HEK293T (cell line): ENCODE results near the gene CNN3.

Source experiments
- CTCF ChIA-PET: fragments of 350-600 bp; formaldehyde crosslinking; extraction: SDS; loops from one replicate; lab custom pipeline; 2021; ENCODE audit warnings: antibody characterized with exemption, inconsistent platforms; lab: Yijun Ruan, JAX
- POLR2A ChIA-PET: fragments of 350-600 bp; formaldehyde crosslinking; extraction: SDS; loops from one replicate; lab custom pipeline; 2020; ENCODE audit warnings: antibody characterized with exemption, inconsistent platforms; lab: Yijun Ruan, JAX
- DNase-seq: peaks from one replicate; pipeline ENCODE4 v3.0.0; 2012; ENCODE audit warnings: mixed read lengths; ENCODE audit errors: extremely low spot score
- ARNT ChIP-seq: fragments of 450-650 bp; IDR thresholded peaks from 2 replicates; pipeline ENCODE4 v1.6.1; 2017; ENCODE audit warnings: mild to moderate bottlenecking
- BHLHE40 ChIP-seq: fragments of 450-650 bp; IDR thresholded peaks from 2 replicates; pipeline ENCODE4 v1.6.1; 2016; ENCODE audit warnings: mild to moderate bottlenecking, moderate library complexity, borderline replicate concordance
- CTBP1 ChIP-seq: fragments of 450-650 bp; IDR thresholded peaks from 2 replicates; pipeline ENCODE4 v1.6.1; 2016; ENCODE audit warnings: borderline replicate concordance
- ELF4 ChIP-seq: fragments of 450-650 bp; IDR thresholded peaks from 2 replicates; pipeline ENCODE4 v1.6.1; 2017; ENCODE audit warnings: antibody characterized with exemption
- FOXA1 ChIP-seq: fragments of 450-650 bp; IDR thresholded peaks from 2 replicates; pipeline ENCODE4 v1.6.1; 2016; ENCODE audit warnings: mild to moderate bottlenecking
- FOXK2 ChIP-seq: fragments of 450-650 bp; IDR thresholded peaks from 2 replicates; pipeline ENCODE4 v1.6.1; 2016; ENCODE audit warnings: mild to moderate bottlenecking
- FOXM1 ChIP-seq: fragments of 450-650 bp; IDR thresholded peaks from 2 replicates; pipeline ENCODE4 v1.6.1; 2017; ENCODE audit warnings: mild to moderate bottlenecking, borderline replicate concordance
- HDGF ChIP-seq: fragments of 450-650 bp; IDR thresholded peaks from 2 replicates; pipeline ENCODE4 v1.6.1; 2017; ENCODE audit warnings: antibody characterized with exemption, borderline replicate concordance
- L3MBTL2 ChIP-seq: fragments of 450-650 bp; conservative IDR thresholded peaks from 2 replicates; pipeline ENCODE4 v1.6.1; 2016; ENCODE audit warnings: mild to moderate bottlenecking
- LEF1 ChIP-seq: fragments of 450-650 bp; IDR thresholded peaks from 2 replicates; pipeline ENCODE4 v1.6.1; 2017; ENCODE audit warnings: mild to moderate bottlenecking, borderline replicate concordance
- NFRKB ChIP-seq: fragments of 450-650 bp; IDR thresholded peaks from 2 replicates; pipeline ENCODE4 v1.6.1; 2016; ENCODE audit warnings: mild to moderate bottlenecking, moderate library complexity
- PKNOX1 ChIP-seq: fragments of 450-650 bp; IDR thresholded peaks from 2 replicates; pipeline ENCODE4 v1.6.1; 2016
- SP1 ChIP-seq: fragments of 450-650 bp; IDR thresholded peaks from 2 replicates; pipeline ENCODE4 v1.6.1; 2017
- SUZ12 ChIP-seq: fragments of 450-650 bp; IDR thresholded peaks from 2 replicates; pipeline ENCODE4 v1.6.1; 2016; ENCODE audit warnings: mild to moderate bottlenecking
- TARDBP ChIP-seq: fragments of 450-650 bp; IDR thresholded peaks from 2 replicates; pipeline ENCODE4 v1.6.1; 2016
- ZNF384 ChIP-seq: fragments of 450-650 bp; IDR thresholded peaks from 2 replicates; pipeline ENCODE4 v1.6.1; 2016

CNN3 gene

GRCh38 chr1:94858276-94858675 is 68.6 kb downstream of the CNN3 start:
- CTCF ChIA-PET = no interaction called here
- POLR2A ChIA-PET = no interaction called here
- TF ChIP-seq LEF1 = no peak
- no peak for DNase-seq

GRCh38 chr1:94856868-94857267 is 70.0 kb downstream of the CNN3 start:
- TF ChIP-seq HDGF (no peak), BHLHE40 (no peak), CTBP1 (no peak), ZNF384 (no peak), L3MBTL2 (no peak), ELF4 (no peak), FOXK2 (no peak), FOXM1 (no peak), FOXA1 (no peak), PKNOX1 (no peak), ARNT (no peak), LEF1 (no peak), SP1 (no peak)

GRCh38 chr1:94856004-94856403 is 70.9 kb downstream of the CNN3 start:
- CTCF ChIA-PET = interaction anchor here (0.7 to 5.2 kb wide), 6 partner anchors 17 to 217 kb away, joined by 4 to 83 read pairs (median 8); partner anchors contain the start of gene ALG14
- TF ChIP-seq ARNT (no peak), FOXA1 (no peak), CTBP1 (no peak), NFRKB (no peak), FOXK2 (no peak), LEF1 (no peak), ELF4 (no peak), BHLHE40 (no peak), PKNOX1 (no peak)
- POLR2A ChIA-PET = interaction anchor here (0.9 kb wide), 1 partner anchor 69 kb away, joined by 3 read pairs; no protein-coding TSS in a partner anchor
- DNase-seq = no peak

More at GRCh38 chr1:94856868-94857267, 70.0 kb downstream of the CNN3 start:
- DNase-seq = no peak
- ChIA-PET CTCF (interaction anchor here (1.8 to 5.0 kb wide), 2 partner anchors 184 to 216 kb away, joined by 4 to 83 read pairs; partner anchors contain the start of gene ALG14), POLR2A (no interaction called here)

- ChIA-PET CTCF (interaction anchor here (0.6 to 5.2 kb wide), 10 partner anchors 9 to 288 kb away, joined by 3 to 83 read pairs (median 8); partner anchors contain the start of gene ALG14), POLR2A (interaction anchor here (0.9 to 1.2 kb wide), 2 partner anchors 70 to 186 kb away, joined by 3 to 8 read pairs; no protein-coding TSS in a partner anchor)
- TF ChIP-seq FOXM1 = no peak
- TF ChIP-seq HDGF = no peak
- no peak for TF ChIP-seq FOXK2
- TF ChIP-seq ELF4 = no peak
- no peak for TF ChIP-seq FOXA1
- no peak for TF ChIP-seq L3MBTL2
- TF ChIP-seq PKNOX1 = no peak
- TF ChIP-seq SUZ12 = no peak
- TF ChIP-seq LEF1 = no peak
- TF ChIP-seq CTBP1 = no peak
- TF ChIP-seq ARNT = no peak
- TF ChIP-seq TARDBP = no peak
- no peak for DNase-seq
These were observed 71.6 kb downstream of the CNN3 start for GRCh38 chr1:94855307-94855700.

- POLR2A ChIA-PET = interaction anchor here (1.1 to 1.3 kb wide), 3 partner anchors 73 to 379 kb away, joined by 4 to 9 read pairs (median 8); partner anchors contain the start of genes CNN3 and RWDD3
- TF ChIP-seq PKNOX1 (peak; percentile 48), TARDBP (no peak)
- DNase-seq = peak; percentile 96
- CTCF ChIA-PET = interaction anchor here (0.5 to 5.2 kb wide), 35 partner anchors 9 to 379 kb away, joined by 3 to 83 read pairs (median 4); partner anchors contain the start of genes ALG14, RWDD3 and TLCD4
These were observed 72.2 kb downstream of the CNN3 start for GRCh38 chr1:94854458-94855306.

- DNase-seq = no peak
- TF ChIP-seq ARNT (no peak), L3MBTL2 (no peak), CTBP1 (no peak), FOXK2 (no peak), FOXM1 (no peak), ELF4 (no peak), NFRKB (no peak), PKNOX1 (no peak), HDGF (no peak), SUZ12 (no peak), TARDBP (no peak), SP1 (no peak), FOXA1 (no peak), BHLHE40 (no peak), LEF1 (no peak)
- CTCF ChIA-PET = interaction anchor here (1.1 to 5.2 kb wide), 4 partner anchors 69 to 191 kb away, joined by 3 to 83 read pairs (median 22); no protein-coding TSS in a partner anchor
- POLR2A ChIA-PET = no interaction called here
These were observed 74.1 kb downstream of the CNN3 start for GRCh38 chr1:94852788-94853187.
